ENCODE measurements around the gene LIPE. TPM values are rescaled to one million over a fixed set of nuclear protein-coding genes. Genes with fewer than 3 reads are reported as not detected.

LIPE gene
- total RNA-seq, 4 donors from 2014 or later = 1,365 to 4,468 (median 1,601) TPM

GRCh38 chr19:42375415-42376176, 51.6 kb downstream of the LIPE start:
- TF ChIP-seq CTCF (IDR thresholded peaks at IDR 0.05; ENCODE audit: low read depth) = no peak

GRCh38 chr19:42374826-42375376, 52.3 kb downstream of the LIPE start:
- no peak for TF ChIP-seq CTCF (IDR thresholded peaks at IDR 0.05; ENCODE audit: low read depth)

- TF ChIP-seq CTCF (IDR thresholded peaks at IDR 0.05; ENCODE audit: low read depth) = no peak
Measured at GRCh38 chr19:42370626-42371175, 56.5 kb downstream of the LIPE start.

- TF ChIP-seq CTCF (IDR thresholded peaks at IDR 0.05; ENCODE audit: low read depth) = no peak
Measured at GRCh38 chr19:42370068-42370520, 57.1 kb downstream of the LIPE start.

GRCh38 chr19:42369433-42370067, 57.6 kb downstream of the LIPE start:
- no peak for TF ChIP-seq CTCF (IDR thresholded peaks at IDR 0.05; ENCODE audit: low read depth)

GRCh38 chr19:42368765-42369164, 58.4 kb downstream of the LIPE start:
- no peak for TF ChIP-seq CTCF (IDR thresholded peaks at IDR 0.05; ENCODE audit: low read depth)

GRCh38 chr19:42368360-42368759, 58.8 kb downstream of the LIPE start:
- TF ChIP-seq CTCF (IDR thresholded peaks at IDR 0.05; ENCODE audit: low read depth) = no peak

All from subcutaneous adipose tissue (tissue), 4 donors.